ENCODE measurements around the gene LMX1A. TPM values are rescaled to one million over a fixed set of nuclear protein-coding genes. Genes with fewer than 3 reads are reported as not detected.

LMX1A gene
- polyA plus RNA-seq, 1 donor from 2014 or later = 0.47 TPM

- no peak overlapping the region for H3K4me3 ChIP-seq (ENCODE audit: low read length)
- TF ChIP-seq EP300 (conservative IDR thresholded peaks at IDR 0.05; ENCODE audit: poor library complexity, severe bottlenecking) (no peak), EZH2 (IDR thresholded peaks at IDR 0.05; ENCODE audit: borderline replicate concordance, insufficient read depth, low read length, poor library complexity, severe bottlenecking) (no peak), RAD21 (conservative IDR thresholded peaks at IDR 0.05) (no peak), CTCF (IDR thresholded peaks at IDR 0.05; ENCODE audit: poor library complexity, severe bottlenecking) (no peak), POLR2AphosphoS5 (IDR thresholded peaks at IDR 0.05) (no peak), SMC3 (conservative IDR thresholded peaks at IDR 0.05; ENCODE audit: poor library complexity) (no peak), TAF1 (IDR thresholded peaks at IDR 0.05; ENCODE audit: low read depth) (no peak), MXI1 (conservative IDR thresholded peaks at IDR 0.05; ENCODE audit: poor library complexity, severe bottlenecking) (no peak), REST (IDR thresholded peaks at IDR 0.05; ENCODE audit: borderline replicate concordance) (no peak)
Observed at GRCh38 chr1:165395901-165396300, 39.4 kb upstream of the LMX1A start.

GRCh38 chr1:165395478-165395877, 39.0 kb upstream of the LMX1A start:
- no peaks in the 10 kb centered on the region for H3K79me2 ChIP-seq (replicated peaks; ENCODE audit: insufficient read depth, low read length)
- no peaks in the 10 kb centered on the region for H3K36me3 ChIP-seq (ENCODE audit: insufficient read depth, low read length)
- H4K20me1 ChIP-seq (ENCODE audit: insufficient read depth) = no peaks in the 10 kb centered on the region
- H3K27ac ChIP-seq (ENCODE audit: low read length) = no peak overlapping the region
- H3K27me3 ChIP-seq (ENCODE audit: insufficient read depth, low read depth, low read length) = no peaks in the 10 kb centered on the region
- H3K4me2 ChIP-seq (ENCODE audit: low read length) = no peak overlapping the region
- no peaks in the 10 kb centered on the region for H3K9me2 ChIP-seq (ENCODE audit: insufficient read depth, low read length)
- H2AFZ ChIP-seq (ENCODE audit: low read depth, low read length) = no peak overlapping the region
- no peak overlapping the region for H3K4me3 ChIP-seq (ENCODE audit: low read length)
- no peaks in the 10 kb centered on the region for H3F3A ChIP-seq (ENCODE audit: insufficient read depth, low read length, poor library complexity, severe bottlenecking)
- H3K9me3 ChIP-seq (ENCODE audit: low read length) = no peaks in the 10 kb centered on the region
- TF ChIP-seq CTCF (IDR thresholded peaks at IDR 0.05; ENCODE audit: poor library complexity, severe bottlenecking) = no peak
- TF ChIP-seq TAF1 (IDR thresholded peaks at IDR 0.05; ENCODE audit: low read depth) = no peak
- no peak for TF ChIP-seq REST (IDR thresholded peaks at IDR 0.05; ENCODE audit: borderline replicate concordance)
- no peak for TF ChIP-seq EP300 (conservative IDR thresholded peaks at IDR 0.05; ENCODE audit: poor library complexity, severe bottlenecking)
- no peak for TF ChIP-seq EZH2 (IDR thresholded peaks at IDR 0.05; ENCODE audit: borderline replicate concordance, insufficient read depth, low read length, poor library complexity, severe bottlenecking)
- TF ChIP-seq RAD21 (conservative IDR thresholded peaks at IDR 0.05) = no peak
- no peak for TF ChIP-seq MXI1 (conservative IDR thresholded peaks at IDR 0.05; ENCODE audit: poor library complexity, severe bottlenecking)
- TF ChIP-seq SMC3 (conservative IDR thresholded peaks at IDR 0.05; ENCODE audit: poor library complexity) = no peak
- no peak for TF ChIP-seq POLR2AphosphoS5 (IDR thresholded peaks at IDR 0.05)
- no peak overlapping the region for H3K9ac ChIP-seq (ENCODE audit: low read length)

More at GRCh38 chr1:165395901-165396300, 39.4 kb upstream of the LMX1A start:
- no peaks in the 10 kb centered on the region for H4K20me1 ChIP-seq (ENCODE audit: insufficient read depth)
- H3K27me3 ChIP-seq (ENCODE audit: insufficient read depth, low read depth, low read length) = no peaks in the 10 kb centered on the region
- no peaks in the 10 kb centered on the region for H3K9me2 ChIP-seq (ENCODE audit: insufficient read depth, low read length)
- H3F3A ChIP-seq (ENCODE audit: insufficient read depth, low read length, poor library complexity, severe bottlenecking) = no peaks in the 10 kb centered on the region
- no peaks in the 10 kb centered on the region for H3K36me3 ChIP-seq (ENCODE audit: insufficient read depth, low read length)
- no peaks in the 10 kb centered on the region for H3K79me2 ChIP-seq (replicated peaks; ENCODE audit: insufficient read depth, low read length)
- no peak overlapping the region for H3K9ac ChIP-seq (ENCODE audit: low read length)
- H3K27ac ChIP-seq (ENCODE audit: low read length) = no peak overlapping the region
- no peak overlapping the region for H2AFZ ChIP-seq (ENCODE audit: low read depth, low read length)
- H3K9me3 ChIP-seq (ENCODE audit: low read length) = no peaks in the 10 kb centered on the region
- no peak overlapping the region for H3K4me2 ChIP-seq (ENCODE audit: low read length)

All from neural cell (in vitro differentiated cells).